ENCODE data around the gene PALD1. TPM values are rescaled to one million over a fixed set of nuclear protein-coding genes. Genes with fewer than 3 reads are reported as not detected.

Gene PALD1
- total and polyA plus RNA-seq, 5 donors: 2.8 to 7.7 (median 5.6) TPM

DNA sequence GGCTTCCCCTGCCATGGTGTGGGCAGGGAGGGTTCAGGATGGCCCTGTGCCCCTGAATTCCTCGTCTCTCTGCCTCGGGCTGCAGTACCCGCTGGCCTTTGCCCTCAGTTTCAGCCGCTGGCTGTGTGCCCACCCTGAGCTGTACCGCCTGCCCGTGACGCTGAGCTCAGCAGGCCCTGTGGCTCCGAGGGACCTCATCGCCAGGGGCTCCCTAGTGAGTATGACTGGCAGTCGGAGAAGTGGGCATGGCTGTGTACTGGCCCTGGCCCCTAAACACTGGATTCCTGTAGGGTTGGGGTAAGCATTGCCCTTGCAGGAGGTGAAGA, 59.6 kb downstream of the PALD1 start:
- ATAC-seq (no peak), DNase-seq (peak in 1 of 3 donors; percentile 51)
- no peaks in the 10 kb centered on the region for H3K27me3 ChIP-seq (ENCODE audit: control insufficient read depth, insufficient read depth)
- no peaks in the 10 kb centered on the region for H3K9me3 ChIP-seq (ENCODE audit: control insufficient read depth, low read length)
- WGBS: 78% methylated on average over 10 of the region's 10 CpGs
- no peaks in the 10 kb centered on the region for H3K4me1 ChIP-seq (ENCODE audit: control insufficient read depth, insufficient read depth, low read length)
- no peak overlapping the region for H3K4me3 ChIP-seq (ENCODE audit: low read length)
- H3K27ac ChIP-seq (ENCODE audit: low read length): no peak overlapping the region
- intact Hi-C loops (cut with DNase I): loop anchor here in 1 of 4 donors (5.0 kb wide), 1 partner anchor 71 kb away; no protein-coding TSS in a partner anchor

DNA sequence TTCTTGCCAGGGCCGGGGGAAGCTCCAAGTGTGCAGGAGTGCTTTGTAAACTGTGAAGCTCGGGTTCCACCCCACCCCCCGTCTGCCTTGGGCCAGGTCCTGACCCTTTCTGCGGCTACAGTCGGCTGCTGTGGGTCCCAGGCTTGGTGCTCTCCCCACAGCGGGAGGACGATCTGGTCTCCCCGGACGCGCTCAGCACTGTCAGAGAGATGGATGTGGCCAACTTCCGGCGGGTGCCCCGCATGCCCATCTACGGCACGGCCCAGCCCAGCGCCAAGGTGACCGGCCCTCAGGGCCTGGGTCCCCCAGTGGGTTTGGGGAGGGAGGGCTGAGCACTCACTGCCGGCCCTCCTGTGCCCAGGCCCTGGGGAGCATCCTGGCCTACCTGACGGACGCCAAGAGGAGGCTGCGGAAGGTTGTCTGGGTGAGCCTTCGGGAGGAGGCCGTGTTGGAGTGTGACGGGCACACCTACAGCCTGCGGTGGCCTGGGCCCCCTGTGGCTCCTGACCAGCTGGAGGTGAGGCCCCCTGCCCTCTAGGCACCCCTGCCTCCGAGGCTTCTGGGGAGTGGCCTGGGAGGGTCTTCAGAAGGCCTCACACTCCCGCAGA, 60.3 kb downstream of the PALD1 start:
- WGBS: 93% methylated on average over 27 of the region's 27 CpGs
- H3K27me3 ChIP-seq (ENCODE audit: control insufficient read depth, insufficient read depth): no peaks in the 10 kb centered on the region
- H3K4me1 ChIP-seq (ENCODE audit: control insufficient read depth, insufficient read depth, low read length): no peaks in the 10 kb centered on the region
- no peaks in the 10 kb centered on the region for H3K9me3 ChIP-seq (ENCODE audit: control insufficient read depth, low read length)
- no peak overlapping the region for H3K4me3 ChIP-seq (ENCODE audit: low read length)
- ATAC-seq (peak; percentile 7 to 12), DNase-seq (peak in 1 of 3 donors; percentile 45)
- intact Hi-C loops (cut with DNase I): loop anchor here in 1 of 4 donors (5.0 kb wide), 1 partner anchor 72 kb away; no protein-coding TSS in a partner anchor
- no peak overlapping the region for H3K27ac ChIP-seq (ENCODE audit: low read length)

DNA sequence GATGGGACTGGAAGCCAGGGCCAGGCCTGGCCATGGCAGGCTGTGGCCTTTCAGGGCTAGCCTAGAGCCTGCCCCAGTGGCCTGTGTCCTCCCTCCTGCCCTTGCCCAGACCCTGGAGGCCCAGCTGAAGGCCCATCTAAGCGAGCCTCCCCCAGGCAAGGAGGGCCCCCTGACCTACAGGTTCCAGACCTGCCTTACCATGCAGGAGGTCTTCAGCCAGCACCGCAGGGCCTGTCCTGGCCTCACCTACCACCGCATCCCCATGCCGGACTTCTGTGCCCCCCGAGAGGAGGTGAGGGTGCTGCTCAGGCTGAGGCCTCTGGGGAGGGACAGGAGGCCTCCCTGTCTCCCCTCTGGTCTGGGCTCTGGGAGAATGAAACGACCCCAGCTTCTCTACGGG, 60.9 kb downstream of the PALD1 start:
- DNase-seq (peak in 1 of 3 donors; percentile 13), ATAC-seq (no peak)
- Histone ChIP-seq H3K27me3 (ENCODE audit: control insufficient read depth, insufficient read depth) (no peaks in the 10 kb centered on the region), H3K4me3 (ENCODE audit: low read length) (no peak overlapping the region), H3K9me3 (ENCODE audit: control insufficient read depth, low read length) (no peaks in the 10 kb centered on the region), H3K4me1 (ENCODE audit: control insufficient read depth, insufficient read depth, low read length) (no peaks in the 10 kb centered on the region), H3K27ac (ENCODE audit: low read length) (no peak overlapping the region)
- intact Hi-C loops (cut with DNase I): loop anchor here in 1 of 4 donors (5.0 kb wide), 1 partner anchor 72 kb away; no protein-coding TSS in a partner anchor
- WGBS: 88% methylated on average over 7 of the region's 7 CpGs

DNA sequence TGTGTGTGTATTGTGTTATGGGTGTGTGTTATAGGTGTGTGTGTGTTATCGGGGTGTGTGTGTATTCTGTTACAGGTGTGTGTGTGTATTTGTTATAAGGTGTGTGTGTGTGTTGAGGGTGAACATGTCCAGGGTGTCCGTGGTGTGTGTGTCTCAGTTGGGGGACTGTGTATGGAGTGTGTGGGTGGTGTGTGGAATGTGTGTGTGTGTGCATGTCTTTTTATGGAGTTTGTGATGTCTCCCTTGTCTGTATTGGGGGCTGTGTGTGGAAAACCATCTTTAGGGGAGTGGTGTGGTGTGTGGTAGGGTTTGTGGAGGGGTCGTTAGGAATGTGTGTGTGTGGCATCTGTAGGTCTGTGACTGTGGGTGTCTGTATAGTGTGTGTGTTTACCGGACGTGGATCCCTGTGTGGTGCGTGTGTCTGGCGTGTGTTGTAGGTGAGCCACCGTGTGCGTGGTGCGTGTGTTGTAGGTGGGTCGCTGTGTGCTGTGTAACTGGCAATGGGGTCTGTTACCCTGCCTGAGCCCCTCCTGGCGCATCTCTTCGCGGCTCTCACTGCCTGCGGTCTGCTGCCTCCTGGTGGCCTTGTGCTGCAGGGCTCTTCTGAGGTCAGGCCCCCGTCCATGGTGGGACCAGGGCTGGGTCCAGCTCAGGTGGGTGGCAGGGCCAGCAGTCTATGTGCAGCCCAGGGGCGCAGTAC, 61.7 kb downstream of the PALD1 start:
- 69% methylated on average over 17 of the region's 17 CpGs for WGBS
- ATAC-seq (peak; percentile 25 to 34), DNase-seq (peak in 1 of 3 donors; percentile 76)
- intact Hi-C loops (cut with DNase I): loop anchor here in 3 of 4 donors (1.0 to 5.0 kb wide), 2 partner anchors 78 to 79 kb away; no protein-coding TSS in a partner anchor
- no peaks in the 10 kb centered on the region for H3K4me1 ChIP-seq (ENCODE audit: control insufficient read depth, insufficient read depth, low read length)
- H3K9me3 ChIP-seq (ENCODE audit: control insufficient read depth, low read length): no peaks in the 10 kb centered on the region
- no peak overlapping the region for H3K27ac ChIP-seq (ENCODE audit: low read length)
- no peaks in the 10 kb centered on the region for H3K27me3 ChIP-seq (ENCODE audit: control insufficient read depth, insufficient read depth)
- H3K4me3 ChIP-seq (ENCODE audit: low read length): no peak overlapping the region

DNA sequence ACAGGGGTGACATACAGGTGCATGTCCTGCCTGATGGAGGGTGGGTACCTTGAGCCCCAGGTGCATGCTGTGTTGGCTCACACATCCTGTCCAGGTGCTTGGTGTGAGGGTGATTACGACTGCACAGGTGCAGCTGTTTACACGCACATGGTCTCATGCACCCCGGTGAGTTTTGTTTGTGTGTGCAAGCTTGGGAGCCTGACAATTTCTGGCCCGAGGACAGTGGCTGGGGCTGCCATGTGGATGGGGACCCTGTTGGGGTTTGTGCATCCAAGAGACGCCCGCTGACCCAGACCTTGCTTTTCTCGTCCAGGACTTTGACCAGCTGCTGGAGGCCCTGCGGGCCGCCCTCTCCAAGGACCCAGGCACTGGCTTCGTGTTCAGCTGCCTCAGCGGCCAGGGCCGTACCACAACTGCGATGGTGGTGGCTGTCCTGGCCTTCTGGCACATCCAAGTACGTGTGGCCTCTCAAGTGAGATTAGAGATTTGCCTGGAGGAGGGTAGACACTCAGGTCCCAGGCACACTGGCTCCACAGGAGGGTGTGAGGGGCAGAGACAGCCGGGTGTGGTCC, 62.3 kb downstream of the PALD1 start:
- Histone ChIP-seq H3K9me3 (ENCODE audit: control insufficient read depth, low read length) (no peaks in the 10 kb centered on the region), H3K27me3 (ENCODE audit: control insufficient read depth, insufficient read depth) (no peaks in the 10 kb centered on the region), H3K4me1 (ENCODE audit: control insufficient read depth, insufficient read depth, low read length) (no peaks in the 10 kb centered on the region), H3K27ac (ENCODE audit: low read length) (no peak overlapping the region), H3K4me3 (ENCODE audit: low read length) (no peak overlapping the region)
- DNase-seq (peak in 1 of 3 donors; percentile 27), ATAC-seq (no peak)
- 90% methylated on average over 15 of the region's 15 CpGs for WGBS
- intact Hi-C loops (cut with DNase I): loop anchor here in 3 of 4 donors (1.0 to 5.0 kb wide), 2 partner anchors 79 to 80 kb away; no protein-coding TSS in a partner anchor

DNA sequence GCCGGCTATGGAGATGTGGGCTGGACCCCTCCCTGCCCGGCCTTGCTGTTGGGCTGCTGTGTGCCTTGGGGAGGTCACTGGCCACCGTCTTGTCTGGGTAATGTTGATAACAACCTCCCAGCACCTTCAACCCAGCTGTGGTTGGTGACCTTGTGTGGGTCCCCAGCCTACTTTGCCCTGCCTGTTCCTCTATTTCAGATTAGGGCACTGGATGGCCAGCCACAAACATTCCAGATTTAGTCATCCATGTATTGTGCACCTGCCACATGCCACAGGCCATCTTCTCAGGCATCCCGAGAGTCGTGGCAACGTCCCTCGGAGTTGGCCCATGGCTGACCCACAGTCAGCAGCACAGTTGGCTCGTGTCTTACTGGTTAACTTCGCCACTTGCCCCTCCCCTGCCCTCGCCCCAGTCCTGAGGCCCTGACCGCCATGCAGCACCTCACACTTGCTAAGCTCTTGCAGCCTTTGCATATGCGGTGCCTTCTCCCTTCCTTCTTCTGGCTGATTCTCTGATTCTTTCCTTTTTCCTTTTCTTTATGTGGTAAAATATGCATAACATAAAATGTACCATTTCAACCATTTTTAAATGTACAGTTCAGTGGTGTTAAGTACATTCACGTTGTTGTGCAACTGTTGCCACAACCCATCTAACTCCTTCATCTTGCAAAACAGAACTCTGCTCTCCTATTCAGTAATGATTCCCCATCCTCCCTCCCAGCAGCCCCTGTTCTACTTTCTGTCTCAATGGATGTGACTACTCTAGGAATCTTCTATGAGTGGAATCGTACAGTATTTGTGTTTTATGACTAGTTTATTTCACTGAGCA, 63.4 kb downstream of the PALD1 start:
- Histone ChIP-seq H3K27ac (ENCODE audit: low read length) (no peak overlapping the region), H3K4me3 (ENCODE audit: low read length) (no peak overlapping the region), H3K9me3 (ENCODE audit: control insufficient read depth, low read length) (no peaks in the 10 kb centered on the region), H3K27me3 (ENCODE audit: control insufficient read depth, insufficient read depth) (no peaks in the 10 kb centered on the region), H3K4me1 (ENCODE audit: control insufficient read depth, insufficient read depth, low read length) (no peaks in the 10 kb centered on the region)
- WGBS: 87% methylated on average over 14 of the region's 14 CpGs
- DNase-seq: peak in 2 of 3 donors; percentile 34 to 52
- intact Hi-C loops (cut with DNase I): loop anchor here in 2 of 4 donors (5.0 kb wide), 1 partner anchor 80 kb away; no protein-coding TSS in a partner anchor
- ATAC-seq: no peak

DNA sequence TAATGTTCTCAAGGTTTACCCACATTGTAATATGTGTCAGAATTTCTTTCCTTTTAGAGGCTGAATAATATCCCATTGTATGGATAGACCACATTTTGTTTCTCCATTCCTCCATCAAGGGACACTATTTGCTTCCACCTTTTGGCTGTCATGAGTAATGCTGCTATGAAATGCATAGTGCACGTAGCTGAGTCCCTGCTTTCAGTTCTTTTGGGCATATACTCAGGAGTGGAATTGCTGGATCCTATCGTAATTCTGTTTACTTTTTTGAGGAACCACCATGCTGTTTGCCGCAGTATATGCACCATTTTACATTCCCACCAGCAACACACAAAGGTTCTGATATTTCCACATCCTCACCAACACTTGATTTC, 64.0 kb downstream of the PALD1 start:
- Histone ChIP-seq H3K4me1 (ENCODE audit: control insufficient read depth, insufficient read depth, low read length) (no peaks in the 10 kb centered on the region), H3K27ac (ENCODE audit: low read length) (no peak overlapping the region), H3K9me3 (ENCODE audit: control insufficient read depth, low read length) (no peaks in the 10 kb centered on the region), H3K27me3 (ENCODE audit: control insufficient read depth, insufficient read depth) (no peaks in the 10 kb centered on the region), H3K4me3 (ENCODE audit: low read length) (no peak overlapping the region)
- intact Hi-C loops (cut with DNase I): loop anchor here in 2 of 4 donors (5.0 kb wide), 1 partner anchor 80 kb away; no protein-coding TSS in a partner anchor
- 94% methylated on average over 3 of the region's 3 CpGs for WGBS
- DNase-seq (no peak), ATAC-seq (no peak)

DNA sequence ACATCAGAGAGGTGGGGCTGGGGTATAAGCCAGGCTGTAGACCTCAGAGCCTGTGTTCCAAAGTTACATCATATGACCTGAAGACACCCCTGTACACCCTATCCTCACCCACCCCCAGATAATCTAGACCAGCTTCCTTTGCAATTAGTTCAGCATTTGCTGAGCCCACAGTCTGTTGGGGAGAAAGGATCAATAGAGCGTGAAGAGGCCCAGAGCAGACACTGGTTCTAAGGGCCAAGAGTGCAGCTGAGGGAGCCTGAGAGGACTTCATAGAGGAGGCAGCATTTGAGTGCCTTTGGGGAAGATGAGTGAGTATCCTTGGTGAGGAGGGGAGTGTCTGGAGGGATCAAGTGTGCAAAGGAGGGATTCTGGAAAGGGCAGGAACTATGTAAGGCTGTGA, 65.3 kb downstream of the PALD1 start:
- ATAC-seq (no peak), DNase-seq (no peak)
- no peaks in the 10 kb centered on the region for H3K4me1 ChIP-seq (ENCODE audit: control insufficient read depth, insufficient read depth, low read length)
- no peaks in the 10 kb centered on the region for H3K27me3 ChIP-seq (ENCODE audit: control insufficient read depth, insufficient read depth)
- no peak overlapping the region for H3K4me3 ChIP-seq (ENCODE audit: low read length)
- H3K27ac ChIP-seq (ENCODE audit: low read length): no peak overlapping the region
- H3K9me3 ChIP-seq (ENCODE audit: control insufficient read depth, low read length): no peaks in the 10 kb centered on the region
- intact Hi-C loops (cut with DNase I): loop anchor here in 2 of 4 donors (5.0 kb wide), 1 partner anchor 82 kb away; no protein-coding TSS in a partner anchor
- WGBS: 98% methylated on average over 1 of the region's 1 CpG

DNA sequence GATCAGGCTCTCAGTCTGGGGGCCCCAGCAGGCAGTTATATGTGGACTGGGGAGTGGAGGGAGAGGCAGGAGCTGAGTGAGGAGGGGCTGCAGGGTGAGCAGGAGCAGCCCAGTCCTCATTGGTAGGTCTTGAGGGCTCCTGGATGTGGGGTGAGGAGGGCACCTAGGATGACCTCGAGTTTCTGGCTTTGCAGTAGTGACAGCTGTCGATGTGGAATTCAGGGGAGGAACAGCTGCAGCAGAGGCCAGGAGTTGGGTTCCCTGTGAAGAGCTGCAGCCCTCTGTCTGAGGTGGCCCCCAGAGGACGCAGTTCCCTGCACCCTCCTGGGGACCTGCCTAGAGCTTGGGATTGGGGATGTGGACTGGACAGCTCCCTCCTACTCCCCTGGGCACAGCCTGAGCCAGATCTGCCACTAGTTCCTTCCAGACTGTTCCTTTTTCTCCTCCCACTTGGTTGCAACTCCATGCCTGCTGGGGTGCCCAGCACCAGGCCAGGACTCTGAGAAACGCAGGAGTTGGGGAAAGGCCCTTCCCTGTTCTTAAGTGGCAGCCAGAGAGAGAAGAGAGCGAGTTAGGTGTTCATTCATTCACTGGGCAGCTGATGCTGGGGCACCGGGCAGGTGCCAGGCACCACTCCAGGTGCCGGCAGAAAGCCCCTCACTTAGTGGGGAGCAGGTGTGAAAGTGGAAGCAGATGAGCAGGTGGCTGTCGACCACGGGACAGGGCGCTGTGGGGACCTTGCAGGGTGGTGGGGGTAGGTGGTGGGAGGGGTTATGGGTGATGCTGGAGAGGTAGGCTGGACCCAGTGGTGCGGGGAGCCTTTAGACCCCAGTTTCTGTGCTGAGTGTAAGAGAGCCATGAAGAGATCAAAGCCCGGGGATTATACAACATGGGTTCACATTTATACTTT, 66.1 kb downstream of the PALD1 start:
- Histone ChIP-seq H3K27ac (ENCODE audit: low read length) (no peak overlapping the region), H3K9me3 (ENCODE audit: control insufficient read depth, low read length) (no peaks in the 10 kb centered on the region), H3K4me3 (ENCODE audit: low read length) (no peak overlapping the region), H3K4me1 (ENCODE audit: control insufficient read depth, insufficient read depth, low read length) (no peaks in the 10 kb centered on the region), H3K27me3 (ENCODE audit: control insufficient read depth, insufficient read depth) (no peaks in the 10 kb centered on the region)
- peak in 2 of 3 donors; percentile 17 to 34 for DNase-seq
- 83% methylated on average over 12 of the region's 12 CpGs for WGBS
- no peak for ATAC-seq
- intact Hi-C loops (cut with DNase I): loop anchor here in 2 of 4 donors (5.0 kb wide), 2 partner anchors 82 to 338 kb away; no protein-coding TSS in a partner anchor

DNA sequence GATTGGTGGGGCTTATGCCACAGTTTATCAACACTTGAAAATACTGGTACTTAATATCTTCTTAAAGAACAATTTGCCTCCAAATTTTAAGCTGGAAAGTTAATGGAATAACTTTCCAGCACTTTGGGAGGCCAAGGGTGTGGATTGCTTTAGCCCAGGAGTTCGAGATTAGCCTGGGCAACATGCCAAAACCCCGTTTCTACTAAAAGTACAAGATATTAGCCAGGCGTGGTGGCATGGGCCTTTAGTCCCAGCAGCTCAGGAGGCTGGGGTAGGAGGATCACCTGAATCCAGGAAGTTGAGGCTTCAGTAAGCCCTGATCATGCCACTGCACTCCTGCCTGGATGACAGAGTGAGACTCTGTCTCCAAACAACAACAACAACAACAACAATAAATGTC, 68.0 kb downstream of the PALD1 start:
- 14% methylated on average over 3 of the region's 3 CpGs for WGBS
- Histone ChIP-seq H3K27me3 (ENCODE audit: control insufficient read depth, insufficient read depth) (no peaks in the 10 kb centered on the region), H3K4me3 (ENCODE audit: low read length) (no peak overlapping the region), H3K9me3 (ENCODE audit: control insufficient read depth, low read length) (no peaks in the 10 kb centered on the region), H3K4me1 (ENCODE audit: control insufficient read depth, insufficient read depth, low read length) (no peaks in the 10 kb centered on the region), H3K27ac (ENCODE audit: low read length) (no peak overlapping the region)
- intact Hi-C loops (cut with DNase I): loop anchor here in 1 of 4 donors (5.0 kb wide), 1 partner anchor 336 kb away; no protein-coding TSS in a partner anchor
- ATAC-seq: peak in 1 of 2 donors; percentile 38
- peak; percentile 30 to 53 (median 53) for DNase-seq

Measured in right cardiac atrium (tissue), 5 donors.